ENCODE data around the gene RPL19.

- TF ChIP-seq CTCF (IDR thresholded peaks at IDR 0.05; ENCODE audit: low read depth, low read length, missing input control) (no peak), GABPA (IDR thresholded peaks at IDR 0.05 in 1 of 2, conservative IDR thresholded peaks at IDR 0.05 in 1 of 2) (no peak), MAX (IDR thresholded peaks at IDR 0.05) (no peak)
These were observed 49.3 kb upstream of the RPL19 start for GRCh38 chr17:39150795-39151149.

All from liver (tissue), 3 donors.